PC-3 (cell line): ENCODE data around the gene LEKR1.

Experiments used
- EZH2 ChIP-seq: fragments of 300-600 bp; sonication (generic); IDR thresholded peaks from one replicate; pipeline ENCODE4 v1.6.1; 2017; ENCODE audit warnings: antibody characterized with exemption, mild to moderate bottlenecking, low read length; ENCODE audit not compliant: unreplicated experiment
- EZH2phosphoT487 ChIP-seq: fragments of 300-600 bp; sonication (generic); IDR thresholded peaks from 2 replicates; pipeline ENCODE4 v1.6.1; 2018; ENCODE audit warnings: mild to moderate bottlenecking, antibody characterized with exemption, low read length, borderline replicate concordance
- TF ChIP-seq, protein P1 (sequence below): fragments of 300-600 bp; sonication (generic); conservative IDR thresholded peaks from 2 replicates; pipeline ENCODE4 v1.5.1; 2017; ENCODE audit warnings: antibody characterized with exemption, low read depth, mild to moderate bottlenecking, low read length

GRCh38 chr3:157051591-157051990, 225.4 kb downstream of the LEKR1 start:
- no peak for TF ChIP-seq EZH2
- TF ChIP-seq EZH2phosphoT487, result no peak
- TF ChIP-seq, protein P1, sequence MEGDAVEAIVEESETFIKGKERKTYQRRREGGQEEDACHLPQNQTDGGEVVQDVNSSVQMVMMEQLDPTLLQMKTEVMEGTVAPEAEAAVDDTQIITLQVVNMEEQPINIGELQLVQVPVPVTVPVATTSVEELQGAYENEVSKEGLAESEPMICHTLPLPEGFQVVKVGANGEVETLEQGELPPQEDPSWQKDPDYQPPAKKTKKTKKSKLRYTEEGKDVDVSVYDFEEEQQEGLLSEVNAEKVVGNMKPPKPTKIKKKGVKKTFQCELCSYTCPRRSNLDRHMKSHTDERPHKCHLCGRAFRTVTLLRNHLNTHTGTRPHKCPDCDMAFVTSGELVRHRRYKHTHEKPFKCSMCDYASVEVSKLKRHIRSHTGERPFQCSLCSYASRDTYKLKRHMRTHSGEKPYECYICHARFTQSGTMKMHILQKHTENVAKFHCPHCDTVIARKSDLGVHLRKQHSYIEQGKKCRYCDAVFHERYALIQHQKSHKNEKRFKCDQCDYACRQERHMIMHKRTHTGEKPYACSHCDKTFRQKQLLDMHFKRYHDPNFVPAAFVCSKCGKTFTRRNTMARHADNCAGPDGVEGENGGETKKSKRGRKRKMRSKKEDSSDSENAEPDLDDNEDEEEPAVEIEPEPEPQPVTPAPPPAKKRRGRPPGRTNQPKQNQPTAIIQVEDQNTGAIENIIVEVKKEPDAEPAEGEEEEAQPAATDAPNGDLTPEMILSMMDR, result no peak
